Measurements from ENCODE around the gene EVPL.
"Not testable (repeated sequence)": the region's sequence is repeated elsewhere in the genome, so short reads cannot be mapped to it uniquely, and the experiment has no call there.

Gene EVPL

GRCh38 chr17:75996665-75997590 is 30.2 kb downstream of the EVPL start:
- no peak for DNase-seq (ENCODE audit: low spot score)

DNA sequence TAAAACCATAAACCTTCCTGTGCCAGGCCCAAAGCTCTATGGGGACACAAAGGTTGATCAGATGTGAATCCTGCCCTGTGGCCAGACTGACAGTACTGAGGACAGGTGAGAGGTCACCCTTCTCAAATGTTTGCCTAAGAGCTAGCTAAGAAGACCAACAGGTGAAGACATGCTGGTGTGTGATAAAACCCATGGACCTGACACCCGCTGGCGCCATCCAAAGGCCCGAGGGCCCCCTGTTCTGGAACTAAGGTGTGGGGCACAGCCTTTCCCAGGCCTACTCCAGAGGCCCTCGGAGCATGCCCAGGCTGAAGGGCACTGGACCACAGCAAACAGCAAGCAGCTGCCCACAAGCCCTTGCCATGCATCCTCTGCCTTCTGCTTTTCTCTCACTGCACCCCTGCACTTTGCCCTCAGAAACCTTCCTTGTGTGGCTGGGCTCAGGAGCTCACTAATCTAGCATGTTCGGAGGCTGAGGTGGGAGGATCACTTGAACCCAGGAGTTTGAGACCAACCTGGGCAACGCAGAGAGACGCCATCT is 31.7 kb downstream of the EVPL start:
- DNase-seq (ENCODE audit: low spot score): no peak

DNA sequence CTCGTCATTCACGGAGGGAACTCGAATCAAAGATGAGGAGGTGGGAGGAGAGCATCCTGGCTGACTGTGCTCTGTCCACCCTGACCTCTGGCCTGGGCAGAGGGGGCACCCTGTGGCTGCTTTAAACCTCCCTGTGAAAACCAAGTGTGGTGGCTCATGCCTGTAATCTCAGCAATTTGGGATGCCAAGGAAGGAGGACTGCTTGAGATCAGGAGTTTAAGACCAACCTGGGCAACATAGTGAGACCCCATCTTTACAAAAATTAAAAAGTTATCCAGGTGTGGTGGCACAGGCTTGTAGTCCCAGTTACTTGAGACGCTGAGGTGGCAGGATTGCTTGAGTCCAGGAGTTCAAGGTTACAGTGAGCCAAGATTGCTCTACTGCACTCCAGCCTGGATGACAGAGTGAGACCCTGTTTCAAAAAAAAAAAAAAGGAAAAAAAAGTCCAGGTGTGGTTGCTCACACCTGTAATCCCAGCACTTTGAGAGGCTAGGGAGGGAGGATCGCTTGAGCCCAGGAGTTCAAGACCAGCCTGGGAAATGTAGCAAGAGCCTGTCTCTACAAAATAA is 32.2 kb downstream of the EVPL start:
- DNase-seq (ENCODE audit: low spot score): no peak

GRCh38 chr17:75991396-75991795 is 35.7 kb downstream of the EVPL start:
- no peak for DNase-seq (ENCODE audit: low spot score)

DNA sequence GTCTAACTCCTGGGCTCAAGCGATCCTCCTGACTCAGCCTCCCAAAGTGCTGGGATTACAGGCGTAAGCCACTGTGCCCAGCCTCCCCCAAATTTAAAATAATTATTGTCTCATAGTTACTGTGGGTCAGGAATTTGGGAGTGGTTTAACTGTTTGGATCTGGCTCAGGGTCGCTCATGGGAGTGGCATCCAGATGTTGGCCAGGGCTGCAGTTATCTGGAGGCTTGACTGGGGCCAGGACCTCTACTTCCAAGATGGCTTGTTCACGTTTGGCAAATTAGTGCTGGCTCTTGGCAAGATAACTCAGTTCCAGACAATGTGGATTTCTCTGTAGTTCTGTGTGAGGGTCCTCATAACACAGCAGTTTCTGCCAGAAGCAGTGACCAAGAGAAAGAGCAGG is 40.1 kb downstream of the EVPL start:
- DNase-seq (ENCODE audit: low spot score): no peak

- DNase-seq (ENCODE audit: low spot score): no peak
Measured at GRCh38 chr17:75985986-75986385, 41.1 kb downstream of the EVPL start.

- DNase-seq (ENCODE audit: low spot score): peak; percentile 42
Measured at GRCh38 chr17:75983501-75984181, 43.5 kb downstream of the EVPL start.

DNA sequence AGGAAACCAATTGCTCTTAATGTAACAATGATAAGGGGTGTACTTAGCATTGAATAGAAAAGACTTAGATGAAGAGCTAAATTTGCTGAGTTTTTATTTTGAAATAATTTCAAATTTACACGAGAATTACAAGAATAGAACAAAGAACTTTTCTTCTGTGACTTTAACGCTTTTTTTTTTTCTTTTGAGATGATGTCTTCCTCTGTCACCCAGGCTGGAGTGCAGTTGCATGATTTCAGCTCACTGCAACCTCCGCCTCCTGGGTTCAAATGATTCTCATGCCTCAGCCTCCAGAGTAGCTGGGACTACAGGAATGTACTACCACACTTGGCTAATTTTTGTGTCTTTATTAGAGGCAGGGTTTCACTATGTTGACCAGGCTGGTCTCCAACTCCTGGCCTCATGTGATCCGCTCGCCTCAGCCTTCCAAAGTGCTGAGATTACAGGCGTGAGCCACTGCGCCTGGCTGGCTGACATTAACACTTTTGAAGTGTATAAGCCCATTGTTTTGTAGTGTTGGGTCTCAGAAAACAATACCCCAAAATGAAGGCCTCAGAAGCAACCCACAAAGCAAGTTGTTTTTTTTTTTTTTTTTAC is 46.0 kb downstream of the EVPL start:
- DNase-seq (ENCODE audit: low spot score): no peak

DNA sequence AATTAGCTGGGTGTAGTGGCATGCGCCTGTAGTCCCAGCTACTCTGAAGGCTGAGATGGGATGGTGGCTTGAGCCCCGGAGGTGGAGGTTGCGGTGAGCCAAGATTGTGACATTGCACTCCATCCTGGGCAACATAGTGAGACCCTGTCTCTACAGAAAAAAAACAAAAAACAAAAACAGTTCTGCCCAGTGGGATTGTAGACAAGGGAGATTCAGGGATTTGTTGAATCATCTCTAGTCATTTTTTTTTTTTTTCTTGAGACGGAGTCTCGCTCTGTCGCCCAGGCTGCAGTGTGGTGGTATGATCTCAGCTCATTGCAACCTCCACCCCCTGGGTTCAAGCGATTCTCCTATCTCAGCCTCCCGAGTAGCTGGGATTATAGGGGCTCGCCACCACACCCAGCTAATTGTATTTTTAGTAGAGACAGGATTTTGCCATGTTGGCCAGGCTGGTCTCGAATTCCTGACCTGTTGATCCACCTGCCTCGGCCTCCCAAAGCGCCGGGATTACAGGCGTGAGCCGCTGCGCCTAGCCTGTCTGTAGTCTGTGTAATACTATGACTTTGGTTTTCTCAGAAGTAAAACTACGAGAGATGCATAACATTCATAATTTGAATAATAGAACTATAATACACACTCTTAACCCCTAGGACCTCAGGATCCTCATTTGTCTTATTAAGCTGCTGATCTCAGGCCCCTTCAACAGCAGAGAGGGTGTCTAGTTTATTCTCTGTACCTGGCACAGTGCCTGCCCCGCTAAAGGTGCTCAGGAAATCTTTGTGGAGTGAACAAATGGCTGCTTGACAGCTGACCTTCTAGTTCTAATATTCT is 46.7 kb downstream of the EVPL start:
- DNase-seq (ENCODE audit: low spot score): no peak

DNA sequence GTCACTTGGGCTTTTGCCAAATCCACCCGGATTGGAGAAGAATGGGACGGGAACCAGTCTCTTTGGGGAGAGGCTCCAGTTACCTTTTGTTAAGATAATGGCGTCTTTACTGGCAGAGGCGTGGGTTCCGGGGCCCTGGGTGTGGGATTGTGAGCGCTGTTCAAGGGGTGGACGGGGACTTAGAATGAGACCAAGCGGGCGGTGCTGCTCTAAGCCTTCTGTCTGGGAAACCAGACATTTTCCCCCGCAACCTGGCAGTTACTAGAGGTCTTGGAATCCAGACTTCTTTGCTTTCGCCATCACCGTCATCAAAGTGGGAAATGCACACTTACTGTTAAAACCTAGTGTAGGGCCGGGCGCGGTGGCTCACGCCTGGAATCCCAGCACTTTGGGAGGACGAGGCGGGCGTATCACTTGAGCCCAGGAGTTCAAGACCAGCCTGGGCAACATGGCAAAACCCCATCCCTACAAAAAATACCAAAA is 47.4 kb downstream of the EVPL start:
- no peak for DNase-seq (ENCODE audit: low spot score)

DNA sequence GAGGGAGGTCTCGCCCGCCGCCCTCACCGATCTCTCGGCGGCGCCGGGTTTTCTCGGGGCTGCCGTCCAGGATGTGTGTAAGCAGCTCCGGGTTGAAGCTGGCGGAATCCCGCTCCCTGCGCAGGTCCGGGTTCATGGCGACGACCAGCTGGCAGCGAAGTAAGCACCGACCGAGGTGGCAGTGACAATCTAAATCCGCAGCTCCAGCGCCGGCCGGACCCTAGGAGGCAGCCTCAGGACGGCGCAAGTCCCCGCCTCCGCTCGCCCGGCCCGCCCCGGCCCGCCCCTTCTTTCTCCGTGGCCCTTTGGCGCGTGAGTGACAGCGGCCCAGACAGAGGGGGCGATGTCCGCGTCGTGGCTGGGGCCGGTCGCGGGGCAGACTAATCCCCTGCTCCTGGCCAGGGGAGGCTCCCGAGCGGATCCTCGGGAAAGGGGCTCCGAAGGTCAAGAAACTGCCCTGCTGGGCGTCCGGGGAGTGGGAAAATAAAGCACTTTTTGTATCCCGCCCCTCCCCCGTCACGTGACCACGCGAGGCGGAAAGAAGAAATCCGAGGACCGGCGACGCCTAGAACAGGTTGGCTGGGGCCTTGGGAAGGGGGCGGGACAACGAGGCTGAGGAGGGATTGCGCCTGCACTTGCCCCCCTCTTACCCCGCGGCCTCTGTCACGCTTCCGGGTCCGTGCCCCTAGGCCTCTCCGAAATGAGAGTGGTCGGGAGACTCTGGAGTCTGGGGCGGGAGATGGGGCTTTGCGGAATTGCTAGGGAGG is 48.0 kb downstream of the EVPL start, which contains the start of the genes ACOX1 and TEN1:
ACOX1 (minus strand) TSS at position 229 of the 767 bp plus-strand sequence; CDS start at position 136, 93 bp downstream.
TEN1 (plus strand) TSS at position 303 of the 767 bp plus-strand sequence. CDS start 6,953 bp downstream, outside the sequence.
- peak; percentile 88 for DNase-seq (ENCODE audit: low spot score)

DNA sequence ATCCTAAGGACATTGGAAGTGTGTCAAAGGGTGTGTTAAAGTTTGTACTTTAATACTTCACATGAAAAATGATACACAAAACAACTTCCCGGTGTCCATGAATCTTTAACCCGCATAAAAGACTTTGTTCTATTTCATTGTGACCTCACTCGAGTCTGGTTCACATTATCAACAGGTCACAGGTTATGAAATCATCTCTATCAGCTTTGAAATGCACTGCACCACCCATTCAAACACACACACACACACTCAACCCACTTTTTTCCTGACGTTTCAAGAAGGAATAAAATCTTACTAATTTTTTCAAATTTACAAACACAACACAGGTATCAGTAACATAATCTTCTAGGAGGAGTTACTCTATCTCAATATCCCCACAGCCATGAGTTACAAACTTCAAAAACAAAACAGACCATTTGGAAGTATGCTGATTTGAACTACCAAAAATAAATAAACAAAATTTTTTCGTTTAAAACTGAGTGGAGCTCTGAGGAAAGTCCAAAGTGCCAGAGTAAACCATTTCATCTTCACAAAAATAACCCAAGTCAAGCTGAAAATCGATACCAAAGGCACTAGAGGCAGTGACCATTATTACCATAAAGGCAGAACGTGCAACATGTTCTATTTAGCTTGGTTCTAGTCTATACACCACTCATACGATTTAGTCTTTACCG is 50.8 kb downstream of the EVPL start:
- peak; percentile 48 for DNase-seq (ENCODE audit: low spot score)

GRCh38 chr17:75975757-75976174 is 51.3 kb downstream of the EVPL start:
- no peak for DNase-seq (ENCODE audit: low spot score)

DNA sequence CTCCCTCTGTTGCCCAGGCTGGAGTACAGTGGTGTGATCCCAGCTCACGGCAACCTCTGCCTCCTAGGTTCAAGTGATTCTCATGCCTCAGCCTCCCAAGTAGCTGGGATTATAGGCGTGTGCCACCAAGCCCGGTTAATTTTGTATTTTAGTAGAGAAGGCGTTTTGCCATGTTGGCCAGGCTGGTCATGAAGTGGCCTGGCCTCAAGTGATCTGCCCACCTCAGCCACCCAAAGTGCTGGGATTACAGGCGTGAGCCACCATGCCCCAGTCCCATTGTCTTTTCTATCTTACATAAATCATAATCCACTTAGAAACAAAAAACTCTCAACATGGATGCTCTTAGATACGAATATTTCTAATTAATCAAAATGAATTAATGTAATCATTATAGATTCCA is 51.9 kb downstream of the EVPL start:
- DNase-seq (ENCODE audit: low spot score): not testable (repeated sequence)

GRCh38 chr17:75970626-75971025 is 56.5 kb downstream of the EVPL start:
- no peak for DNase-seq (ENCODE audit: low spot score)

DNA sequence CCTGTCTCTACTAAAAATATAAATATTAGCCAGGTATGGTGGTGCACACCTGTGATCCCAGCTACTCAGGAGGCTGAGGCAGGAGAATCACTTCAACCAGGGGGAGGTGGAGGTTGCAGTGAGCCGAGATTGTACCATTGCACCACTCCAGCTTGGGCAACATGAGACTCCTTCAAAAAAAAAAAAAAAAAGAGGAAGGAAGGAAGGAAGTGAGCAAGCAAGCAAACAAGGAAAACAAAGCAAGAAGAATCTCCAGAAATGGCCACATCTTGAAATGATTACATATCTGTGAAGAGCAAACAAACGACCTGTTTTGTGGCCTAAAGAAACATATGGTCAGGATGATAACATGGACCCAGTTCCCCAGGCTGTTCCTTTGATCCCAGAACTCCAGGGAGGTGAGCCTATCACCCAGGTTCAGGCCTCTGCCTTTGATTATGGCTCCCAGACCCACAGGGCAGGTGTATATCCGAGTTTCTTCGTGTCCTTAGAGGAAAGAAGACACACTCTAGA is 57.0 kb downstream of the EVPL start:
- no peak for DNase-seq (ENCODE audit: low spot score)

GRCh38 chr17:75969044-75969443 is 58.1 kb downstream of the EVPL start:
- not testable (repeated sequence) for DNase-seq (ENCODE audit: low spot score)

DNA sequence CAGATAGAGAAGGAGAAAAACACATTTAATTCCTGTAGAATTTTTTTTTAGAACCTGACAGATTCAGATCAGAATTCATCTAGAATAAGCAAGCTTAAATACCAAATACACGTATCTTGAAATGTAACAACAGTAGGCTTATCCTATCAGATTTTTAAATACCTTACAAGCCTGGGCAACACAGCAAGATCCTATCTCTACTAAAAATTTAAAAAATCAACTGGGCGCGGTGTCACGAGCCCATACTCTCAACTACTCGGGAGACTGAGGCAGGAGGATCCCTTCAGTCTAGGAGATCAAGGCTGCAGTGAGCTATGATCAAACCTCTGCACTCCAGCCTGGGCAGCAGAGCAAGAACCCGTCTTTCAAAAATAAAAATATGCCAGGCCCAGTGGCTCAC is 61.6 kb downstream of the EVPL start:
- DNase-seq (ENCODE audit: low spot score): no peak

DNA sequence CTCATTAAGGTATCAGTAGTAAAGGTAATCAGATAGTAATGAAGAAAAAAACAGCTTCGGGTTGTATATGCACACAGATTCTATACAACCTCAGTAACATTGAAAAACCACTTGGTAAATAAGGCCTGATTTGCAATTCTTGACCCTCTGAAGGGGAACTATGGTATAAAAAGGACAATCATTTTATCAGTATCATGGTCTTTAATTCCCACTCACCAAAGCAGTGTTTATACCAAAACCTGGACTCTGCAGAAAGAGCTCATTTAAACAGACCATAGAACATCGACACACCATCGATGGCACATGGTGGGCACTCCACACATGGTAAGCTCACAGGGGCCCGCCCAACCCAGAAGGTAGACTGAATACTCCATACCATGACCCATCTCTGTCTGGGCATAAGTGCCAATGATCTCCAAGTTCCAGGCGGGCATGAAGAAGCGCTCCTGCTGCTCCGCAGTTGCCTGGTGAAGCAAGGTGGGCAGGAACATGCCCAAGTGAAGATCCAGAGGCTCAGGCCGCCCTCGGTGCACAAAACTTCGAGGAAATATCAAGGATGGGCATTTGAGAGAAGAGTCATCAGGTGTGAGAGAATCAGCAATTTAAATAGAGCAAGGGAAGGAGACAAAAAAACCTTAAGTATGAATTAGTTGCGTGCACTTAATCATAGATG is 67.1 kb downstream of the EVPL start:
- DNase-seq (ENCODE audit: low spot score): no peak

All from hematopoietic multipotent progenitor cell treated with erythropoietin and hydrocortisone succinate and interleukin-3 and kit ligand, for 15 days (in vitro differentiated cells).